K562 treated with DMSO at 1 percent for 4 hours (cell line): Measurements from ENCODE around the gene OR5B21. TPM values are rescaled to one million over a fixed set of nuclear protein-coding genes. Genes with fewer than 3 reads are reported as not detected.

Source experiments
- total RNA-seq: library from RNA; unstranded; fragments of 300-600 nt; gene quantifications from 2 replicates; pipeline ENCODE4 v1.2.3, GENCODE V29; 2022; ENCODE audit not compliant: insufficient read depth

Gene OR5B21
- total RNA-seq, result not detected in 2 replicates

DNA sequence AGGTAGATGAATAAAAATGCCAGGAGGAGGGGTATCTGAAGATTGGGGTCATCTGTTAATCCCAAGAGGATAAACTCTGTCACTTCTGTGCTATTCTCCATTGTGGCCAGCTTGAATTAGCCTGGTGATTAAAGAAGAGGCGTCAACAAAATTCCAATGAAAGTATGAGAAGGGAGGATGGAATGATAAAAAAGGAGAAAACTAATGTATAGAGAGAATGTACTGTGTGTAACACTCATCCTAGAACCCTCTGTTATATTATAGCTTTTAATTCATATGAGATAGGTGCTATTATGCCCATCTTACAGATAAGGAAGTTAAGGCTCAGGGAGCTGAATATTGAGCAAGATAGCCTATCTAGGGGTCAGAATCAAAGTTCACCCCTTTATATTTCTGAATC lies at the start of gene OR5B21:
Gene OR5B21 (minus strand): TSS at position 101 of the 400 bp plus-strand sequence. CDS start 0 bp downstream, at position 101.

Other genes with a start within 250 kb of the OR5B21 start
- not detected in 2 replicates for gene OR10W1, start 239.8 kb downstream of the OR5B21 start, total RNA-seq
- not detected in 2 replicates for gene OR5B17, start 149.0 kb downstream of the OR5B21 start, total RNA-seq
- not detected in 2 replicates for gene OR5B3, start 101.2 kb downstream of the OR5B21 start, total RNA-seq
- gene OR5B2, start 80.0 kb downstream of the OR5B21 start, total RNA-seq, result not detected in 2 replicates
- gene OR5B12, start 65.9 kb downstream of the OR5B21 start, total RNA-seq, result not detected in 2 replicates
- gene LPXN, start 67.8 kb upstream of the OR5B21 start, total RNA-seq, result 2.3 and 3.9 TPM in 2 replicates
- 21.1 and 25.1 TPM in 2 replicates for gene ZFP91, start 71.0 kb upstream of the OR5B21 start, total RNA-seq
- 2.6 and 3.7 TPM in 2 replicates for gene CNTF, start 114.6 kb upstream of the OR5B21 start, total RNA-seq
- not detected in 2 replicates for gene GLYAT, start 223.8 kb upstream of the OR5B21 start, total RNA-seq